ENCODE measurements around the gene CEND1. TPM values are rescaled to one million over a fixed set of nuclear protein-coding genes. Genes with fewer than 3 reads are reported as not detected.

The CEND1 gene
- polyA plus RNA-seq, 1 donor from 2014 or later = 0.99 TPM

DNA sequence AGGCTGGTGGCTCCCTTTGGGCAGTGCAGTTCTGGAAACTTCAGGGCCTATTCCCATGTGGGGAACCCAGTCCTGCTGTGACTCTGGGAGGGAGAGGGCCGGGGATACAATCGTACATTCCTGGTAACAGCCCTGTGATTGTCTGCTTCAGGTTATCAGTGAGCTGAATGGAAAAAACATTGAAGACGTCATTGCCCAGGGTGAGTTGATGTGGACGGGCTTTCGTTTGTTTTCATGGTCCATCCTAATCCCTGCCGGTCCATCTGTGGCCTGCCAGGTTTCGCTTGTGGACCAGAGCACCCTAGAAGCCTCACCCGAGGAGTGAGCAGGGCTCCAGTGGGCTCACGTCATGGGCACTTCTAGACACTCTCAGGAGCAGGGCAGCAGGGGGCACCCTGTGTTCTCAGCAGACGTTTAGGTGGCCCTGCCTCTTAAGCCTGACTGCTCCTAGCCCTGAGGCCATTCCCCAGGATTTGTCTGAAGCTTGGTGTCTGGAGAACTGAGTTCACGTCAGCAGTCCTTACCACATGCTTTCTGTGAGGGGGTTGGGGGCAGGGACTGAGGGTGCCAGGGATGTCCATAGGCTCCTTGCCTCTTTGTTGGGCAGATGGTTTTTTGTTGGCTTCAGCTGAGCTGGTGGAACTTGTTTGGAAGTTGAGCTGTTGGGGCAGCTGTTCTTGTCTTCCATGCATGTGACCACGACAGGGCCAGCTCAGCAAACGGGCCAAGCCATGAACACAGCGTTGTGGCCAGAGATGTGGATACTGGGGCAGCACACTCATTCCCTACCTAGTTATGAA lies 21.8 kb upstream of the CEND1 start:
- Mint-ChIP-seq H3K27me3 (no peaks in the 10 kb centered on the region), H3K27ac (peak overlapping the region; percentile 39 to 98 (median 59)), H3K36me3 (no peaks in the 10 kb centered on the region), H3K9me3 (no peaks in the 10 kb centered on the region), H3K4me3 (peak overlapping the region; percentile 92 to 98 (median 94)), H3K4me1 (peaks cover 16 to 22% (median 16%) of the 10 kb centered on the region in 3 donors)

DNA sequence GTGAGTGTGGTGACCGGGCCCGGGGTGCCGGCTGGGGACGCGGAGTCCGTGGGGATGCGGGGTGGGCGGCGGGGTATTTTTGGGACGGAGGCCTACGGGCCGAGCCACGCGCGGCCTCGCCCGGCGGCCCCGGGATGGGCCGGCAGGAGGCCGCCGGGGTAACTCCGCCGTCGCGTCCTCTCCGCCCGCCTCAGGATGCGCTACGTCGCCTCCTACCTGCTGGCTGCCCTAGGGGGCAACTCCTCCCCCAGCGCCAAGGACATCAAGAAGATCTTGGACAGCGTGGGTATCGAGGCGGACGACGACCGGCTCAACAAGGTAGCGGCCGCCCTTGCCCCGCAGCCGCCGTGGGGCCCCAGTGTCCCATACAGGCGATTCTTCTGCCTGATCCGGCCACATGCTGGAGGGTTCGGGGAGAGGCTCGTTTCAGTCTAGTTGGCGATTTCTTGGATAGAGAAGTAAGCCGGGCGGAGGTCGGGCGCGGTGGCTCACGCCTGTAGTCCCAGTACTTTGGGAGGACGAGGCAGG lies 20.2 kb upstream of the CEND1 start:
- H3K4me1 Mint-ChIP-seq = peaks cover 16 to 22% (median 16%) of the 10 kb centered on the region in 3 donors
- H3K27ac Mint-ChIP-seq = peak overlapping the region; percentile 98 to 99 (median 98)
- no peaks in the 10 kb centered on the region for H3K36me3 Mint-ChIP-seq
- no peaks in the 10 kb centered on the region for H3K27me3 Mint-ChIP-seq
- H3K9me3 Mint-ChIP-seq = no peaks in the 10 kb centered on the region
- H3K4me3 Mint-ChIP-seq = peak overlapping the region; percentile 92 to 98 (median 96)

DNA sequence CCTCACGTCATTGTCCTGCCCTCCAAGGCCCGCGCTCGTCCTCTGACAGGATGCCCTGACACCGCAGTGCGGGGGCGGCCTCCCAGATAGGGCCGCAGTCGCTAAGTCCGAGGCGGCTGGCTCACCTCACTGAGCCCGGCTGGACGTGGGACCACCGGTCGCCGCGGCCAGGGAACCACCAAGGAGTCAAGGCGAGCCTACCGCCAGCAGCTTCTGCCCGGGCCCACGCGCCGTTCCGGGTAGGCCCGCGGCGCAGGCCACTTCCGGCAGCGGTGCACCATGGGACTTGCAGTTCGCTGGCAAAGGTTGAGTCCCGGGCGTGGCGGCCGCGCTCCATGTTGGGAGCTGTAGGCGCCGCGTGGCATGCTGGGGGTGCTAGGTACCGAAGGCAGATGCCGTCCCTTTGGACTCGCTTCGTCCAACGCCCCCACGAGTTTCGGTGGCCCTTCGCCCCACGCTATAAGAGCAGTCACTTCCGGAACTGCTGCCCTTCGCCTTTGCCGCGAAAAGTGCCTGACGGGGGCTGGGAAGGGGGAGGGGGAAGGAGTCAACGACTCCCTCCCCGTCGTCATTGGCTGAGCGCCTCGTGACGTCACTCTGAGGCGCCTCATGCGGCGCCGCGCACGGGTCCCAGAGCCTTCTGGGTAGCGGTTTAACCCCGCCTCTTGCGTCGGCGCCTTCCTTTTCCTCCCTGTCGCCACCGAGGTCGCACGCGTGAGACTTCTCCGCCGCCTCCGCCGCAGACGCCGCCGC lies 19.6 kb upstream of the CEND1 start, which contains the start of gene RPLP2:
TSS of gene RPLP2 (plus strand) at position 681 of the 753 bp plus-strand sequence. CDS start 268 bp downstream, outside the sequence.
- peaks cover 16 to 22% (median 16%) of the 10 kb centered on the region in 3 donors for H3K4me1 Mint-ChIP-seq
- H3K27ac Mint-ChIP-seq = peak within 1 kb of the TSS; percentile 98 to 99 (median 98)
- H3K27me3 Mint-ChIP-seq = no peaks in the 10 kb centered on the region
- H3K4me3 Mint-ChIP-seq = peak within 1 kb of the TSS; percentile 92 to 98 (median 96)
- H3K9me3 Mint-ChIP-seq = no peaks in the 10 kb centered on the region
- no peaks in the 10 kb centered on the region for H3K36me3 Mint-ChIP-seq

DNA sequence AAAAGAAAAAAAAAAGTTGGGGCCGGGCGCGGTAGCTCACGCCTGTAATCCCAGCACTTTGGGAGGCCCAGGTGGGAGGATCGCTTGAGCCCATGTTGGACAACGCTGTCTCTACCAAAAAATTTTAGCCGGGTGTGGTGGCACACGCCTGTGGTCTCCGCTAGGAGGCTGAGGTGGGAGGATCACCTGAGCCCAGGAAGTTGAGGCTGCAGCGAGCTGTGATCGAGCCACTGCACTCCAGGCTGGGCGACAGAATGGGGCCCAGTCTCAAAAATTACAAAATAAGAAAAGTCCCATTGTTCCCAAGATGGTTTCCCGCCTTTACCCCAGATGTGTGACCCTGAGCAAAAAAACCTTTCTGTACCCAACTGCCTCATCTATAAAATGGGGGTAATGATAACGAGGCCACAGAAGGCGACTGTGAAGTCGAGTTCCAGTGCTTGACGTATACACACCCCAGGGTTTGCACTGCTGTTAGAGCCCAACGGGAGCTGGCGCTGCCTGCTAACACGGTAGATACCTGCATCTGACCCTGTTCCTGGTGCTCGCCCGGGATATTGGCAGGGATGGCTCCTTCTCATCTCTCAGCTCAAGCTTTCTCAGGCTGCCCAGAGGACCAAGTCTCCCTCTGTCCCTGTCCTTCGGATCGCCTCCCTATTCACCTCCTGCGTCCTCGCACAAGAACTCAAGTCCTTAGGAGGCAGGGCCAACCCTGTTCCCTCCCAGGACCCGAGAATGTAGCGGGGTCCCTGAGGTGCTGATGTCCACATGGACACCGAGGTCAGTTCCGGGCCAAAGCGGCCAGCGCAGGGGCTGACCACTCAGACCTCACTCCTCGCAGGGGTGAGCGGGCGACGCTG lies 18.8 kb upstream of the CEND1 start:
- H3K27ac Mint-ChIP-seq = peak overlapping the region; percentile 98 to 99 (median 98)
- H3K4me1 Mint-ChIP-seq = peaks cover 16 to 22% (median 16%) of the 10 kb centered on the region in 3 donors
- H3K9me3 Mint-ChIP-seq = no peaks in the 10 kb centered on the region
- peak overlapping the region; percentile 92 to 98 (median 96) for H3K4me3 Mint-ChIP-seq
- H3K36me3 Mint-ChIP-seq = no peaks in the 10 kb centered on the region
- no peaks in the 10 kb centered on the region for H3K27me3 Mint-ChIP-seq

DNA sequence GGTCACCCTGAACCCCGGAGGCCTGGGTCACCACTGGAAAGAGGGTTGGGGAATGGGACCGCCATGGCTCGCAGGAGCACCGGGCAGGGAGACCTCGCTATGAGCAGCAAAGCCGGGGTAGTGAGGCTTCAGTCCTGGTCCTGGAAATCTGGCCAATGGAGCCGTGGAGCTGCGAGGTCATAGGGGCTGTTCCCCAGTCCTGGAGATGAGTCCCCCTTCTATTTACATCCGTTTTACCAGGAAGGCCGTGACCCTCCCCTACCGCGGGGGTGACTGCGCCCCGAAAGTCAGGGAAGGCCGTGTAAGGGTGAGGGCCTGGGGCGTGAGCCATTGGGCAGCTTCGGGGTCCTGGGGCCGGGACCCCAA lies 14.7 kb upstream of the CEND1 start:
- peak overlapping the region in 2 of 3 donors; percentile 35 to 46 for H3K27ac Mint-ChIP-seq
- no peaks in the 10 kb centered on the region for H3K27me3 Mint-ChIP-seq
- H3K4me1 Mint-ChIP-seq = peaks cover 4 to 13% (median 7%) of the 10 kb centered on the region in 3 donors
- H3K4me3 Mint-ChIP-seq = peak overlapping the region; percentile 38 to 88 (median 83)
- H3K9me3 Mint-ChIP-seq = no peaks in the 10 kb centered on the region
- H3K36me3 Mint-ChIP-seq = no peaks in the 10 kb centered on the region

DNA sequence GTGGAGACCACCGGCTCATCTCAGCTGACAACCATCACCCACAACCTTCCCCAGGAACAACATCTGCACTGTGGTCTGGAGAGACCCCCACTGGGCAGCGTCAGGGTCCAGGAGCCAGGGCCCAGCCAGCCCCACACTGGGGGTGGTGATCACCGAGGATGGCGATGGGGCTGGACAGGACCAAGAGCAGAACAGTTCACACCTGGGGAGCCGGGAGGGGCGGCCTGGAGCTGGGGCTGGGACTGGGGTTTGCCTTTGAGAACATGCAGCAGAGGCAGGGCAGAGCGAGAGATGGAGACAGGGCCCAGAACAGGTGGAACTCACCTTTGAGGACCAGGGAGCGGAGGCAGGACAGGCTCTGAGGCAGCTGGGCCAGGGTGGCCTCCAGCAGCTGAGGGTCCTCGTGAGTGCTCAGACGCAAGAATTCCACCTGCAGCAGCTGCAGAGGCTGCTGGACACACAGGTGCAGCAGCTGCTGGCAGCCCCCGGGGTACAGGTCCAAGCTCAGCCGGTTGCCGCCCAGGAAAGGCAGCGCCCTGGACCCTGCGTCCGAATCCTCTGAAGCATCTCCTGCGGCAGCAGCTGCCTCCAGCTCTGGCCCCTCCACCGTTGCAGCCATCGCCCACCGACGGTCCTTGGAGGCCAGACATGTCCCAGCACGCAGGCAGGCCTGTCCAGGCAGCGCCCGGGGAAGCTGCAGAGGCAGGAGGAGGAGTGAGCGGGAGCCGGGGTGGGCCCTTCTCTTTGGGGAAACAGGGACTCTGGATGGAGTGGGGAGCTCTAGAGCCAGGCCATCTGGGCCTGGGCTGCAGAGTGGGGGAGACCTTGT lies 14.1 kb upstream of the CEND1 start:
- H3K27me3 Mint-ChIP-seq = no peaks in the 10 kb centered on the region
- H3K9me3 Mint-ChIP-seq = no peaks in the 10 kb centered on the region
- H3K36me3 Mint-ChIP-seq = no peaks in the 10 kb centered on the region
- peak overlapping the region in 1 of 3 donors; percentile 35 for H3K27ac Mint-ChIP-seq
- peaks cover 4 to 11% (median 7%) of the 10 kb centered on the region in 3 donors for H3K4me1 Mint-ChIP-seq
- peak overlapping the region; percentile 55 to 88 (median 83) for H3K4me3 Mint-ChIP-seq

DNA sequence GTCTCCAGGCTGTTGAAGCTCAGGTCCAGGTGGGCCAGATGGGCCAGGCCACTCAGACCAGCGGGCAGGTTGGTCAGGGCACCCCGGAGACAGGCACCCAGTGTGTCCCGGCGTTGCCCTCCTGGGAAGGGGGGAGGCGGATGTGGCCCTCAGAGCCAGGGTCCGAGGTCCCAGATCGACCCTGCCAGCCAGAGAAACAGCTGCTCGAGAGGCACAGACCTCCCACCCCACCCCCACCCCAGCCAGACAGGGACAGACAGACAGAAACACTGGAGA lies 13.5 kb upstream of the CEND1 start:
- Mint-ChIP-seq H3K27me3 (no peaks in the 10 kb centered on the region), H3K4me1 (peaks cover 2 to 6% (median 3%) of the 10 kb centered on the region in 3 donors), H3K27ac (no peak overlapping the region), H3K9me3 (no peaks in the 10 kb centered on the region), H3K4me3 (no peak overlapping the region), H3K36me3 (no peaks in the 10 kb centered on the region)

DNA sequence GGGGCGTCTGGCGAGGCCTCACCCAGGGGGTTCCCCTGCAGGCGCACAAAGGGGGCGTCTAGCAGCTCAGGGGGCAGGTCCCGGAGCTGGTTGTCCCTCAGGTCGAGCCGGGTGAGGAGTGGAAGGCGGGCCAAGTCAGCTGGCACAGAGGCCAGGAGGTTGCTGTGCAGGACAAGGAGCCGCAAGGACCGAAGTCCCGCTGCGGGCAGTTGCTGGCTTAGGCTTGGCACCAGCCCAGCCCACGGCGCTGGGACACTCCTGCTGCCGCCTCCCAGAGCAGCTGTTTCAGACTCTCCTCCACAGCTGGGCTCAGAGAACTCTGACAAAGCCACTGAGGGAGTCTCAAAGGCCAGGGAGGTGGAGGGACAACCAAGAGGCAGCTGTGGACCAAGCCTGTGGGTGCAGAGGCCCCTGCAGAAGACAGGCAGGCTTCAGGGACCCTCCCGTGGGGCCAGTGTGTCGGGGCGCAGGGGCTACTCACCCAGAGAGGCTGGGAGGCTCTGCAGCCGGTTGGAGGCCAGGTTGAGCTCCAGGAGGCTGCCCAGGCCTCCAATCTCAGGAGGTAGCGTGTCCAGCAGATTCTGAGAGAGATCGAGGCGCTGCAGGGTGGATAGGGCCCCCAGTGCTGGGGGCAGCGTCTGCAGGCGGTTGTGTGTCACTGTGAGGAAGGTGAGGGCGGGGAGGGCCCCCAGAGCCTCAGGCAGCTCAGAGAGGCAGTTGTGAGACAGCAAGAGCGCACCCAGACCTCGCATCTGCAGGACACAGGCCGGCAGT lies 13.0 kb upstream of the CEND1 start:
- no peaks in the 10 kb centered on the region for H3K9me3 Mint-ChIP-seq
- H3K27me3 Mint-ChIP-seq = no peaks in the 10 kb centered on the region
- no peak overlapping the region for H3K27ac Mint-ChIP-seq
- peak overlapping the region in 2 of 4 donors; percentile 38 to 85 for H3K4me3 Mint-ChIP-seq
- H3K36me3 Mint-ChIP-seq = no peaks in the 10 kb centered on the region
- H3K4me1 Mint-ChIP-seq = peaks cover 1 to 3% (median 2%) of the 10 kb centered on the region in 3 donors

DNA sequence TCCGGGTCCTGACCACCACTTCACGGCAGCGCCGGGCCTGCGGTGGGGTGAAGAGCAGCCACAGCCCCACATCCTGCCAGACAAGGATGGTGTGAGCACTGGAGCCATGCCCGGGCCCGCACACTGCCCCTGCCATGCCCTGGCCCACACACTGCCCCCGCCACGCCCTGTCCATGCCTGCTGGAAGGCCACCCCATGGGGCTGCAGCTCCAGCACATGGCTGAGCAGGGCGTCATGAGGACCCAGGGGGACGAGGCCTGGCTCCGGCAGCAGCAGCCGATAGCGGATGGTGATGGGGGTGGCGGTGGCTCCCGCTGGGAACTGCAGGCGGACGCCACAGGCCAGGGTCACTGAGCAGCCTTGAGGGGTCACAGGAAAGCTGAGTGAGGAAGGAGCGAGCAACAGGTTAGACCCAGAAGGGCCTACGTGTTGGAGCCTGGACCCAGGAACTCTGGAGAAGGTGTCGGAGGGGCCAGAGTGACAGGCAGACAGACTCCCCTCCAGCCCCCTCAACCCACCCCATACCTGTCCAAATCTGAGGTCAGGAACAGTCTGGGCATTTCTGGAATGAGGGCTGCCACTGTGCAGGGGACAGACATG lies 12.2 kb upstream of the CEND1 start:
- Mint-ChIP-seq H3K27ac (no peak overlapping the region), H3K4me3 (peak overlapping the region in 2 of 4 donors; percentile 38 to 71), H3K4me1 (peaks cover 0 to 2% (median 0%) of the 10 kb centered on the region in 3 donors), H3K27me3 (no peaks in the 10 kb centered on the region), H3K9me3 (no peaks in the 10 kb centered on the region), H3K36me3 (no peaks in the 10 kb centered on the region)

DNA sequence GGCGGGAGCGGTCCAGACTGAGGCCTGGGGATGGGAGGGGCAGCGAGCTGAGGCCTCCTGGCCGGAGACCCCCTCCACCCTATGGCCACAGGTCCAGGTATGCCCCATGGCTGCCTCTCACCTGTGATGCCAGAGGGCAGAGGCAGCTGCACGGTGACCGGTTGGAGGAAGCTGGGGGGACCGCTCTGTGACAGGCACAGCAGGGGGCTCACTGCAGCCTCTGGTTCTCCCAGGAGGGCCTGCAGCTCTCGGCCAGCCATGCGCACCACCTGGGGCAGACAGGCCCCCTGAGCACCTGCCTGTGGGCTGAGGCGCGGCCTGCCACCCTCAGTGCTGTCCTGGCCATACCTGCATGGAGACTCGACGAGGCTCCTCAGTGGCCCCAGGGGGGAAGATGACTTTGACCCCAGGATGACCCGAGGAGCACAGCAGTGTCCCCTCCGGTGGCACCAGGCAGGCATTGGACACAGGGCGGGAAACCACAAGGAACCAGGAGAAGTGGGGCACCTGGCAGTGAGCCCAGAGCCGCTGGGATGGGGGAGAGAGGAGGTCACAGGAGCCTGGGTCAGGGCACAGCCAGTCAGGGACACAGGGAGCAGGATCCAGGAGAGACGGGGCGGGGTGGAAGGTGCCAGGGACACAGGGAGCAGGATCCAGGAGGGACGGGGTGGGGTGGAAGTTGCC lies 11.3 kb upstream of the CEND1 start:
- peaks cover 0 to 4% (median 1%) of the 10 kb centered on the region in 3 donors for H3K4me1 Mint-ChIP-seq
- H3K27me3 Mint-ChIP-seq = no peaks in the 10 kb centered on the region
- H3K4me3 Mint-ChIP-seq = peak overlapping the region in 1 of 4 donors; percentile 32
- H3K9me3 Mint-ChIP-seq = no peaks in the 10 kb centered on the region
- H3K36me3 Mint-ChIP-seq = no peaks in the 10 kb centered on the region
- H3K27ac Mint-ChIP-seq = no peak overlapping the region

DNA sequence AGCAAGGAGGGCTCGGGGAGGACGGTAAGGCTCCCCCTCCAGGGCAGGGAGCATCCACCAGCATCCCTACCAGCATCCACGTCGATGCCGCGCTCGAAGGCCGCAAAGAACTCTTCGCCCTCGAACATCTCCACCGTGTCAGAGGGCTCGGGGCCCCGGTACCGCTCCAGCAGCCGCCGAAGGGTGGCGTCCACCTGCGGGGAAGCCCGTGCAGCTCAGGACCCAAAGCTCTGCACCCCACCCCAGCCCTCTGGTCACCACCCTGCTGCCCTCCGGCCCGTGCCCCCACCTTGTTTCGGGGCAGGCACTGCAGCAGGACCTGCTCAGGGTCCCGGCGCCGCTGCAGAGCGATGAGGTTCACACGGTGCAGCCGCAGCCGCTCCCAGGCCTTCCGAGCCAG lies 10.6 kb upstream of the CEND1 start:
- Mint-ChIP-seq H3K27me3 (no peaks in the 10 kb centered on the region), H3K4me1 (peaks cover 0 to 6% (median 5%) of the 10 kb centered on the region in 3 donors), H3K4me3 (peak overlapping the region in 1 of 4 donors; percentile 32), H3K27ac (no peak overlapping the region), H3K9me3 (no peaks in the 10 kb centered on the region), H3K36me3 (no peaks in the 10 kb centered on the region)

DNA sequence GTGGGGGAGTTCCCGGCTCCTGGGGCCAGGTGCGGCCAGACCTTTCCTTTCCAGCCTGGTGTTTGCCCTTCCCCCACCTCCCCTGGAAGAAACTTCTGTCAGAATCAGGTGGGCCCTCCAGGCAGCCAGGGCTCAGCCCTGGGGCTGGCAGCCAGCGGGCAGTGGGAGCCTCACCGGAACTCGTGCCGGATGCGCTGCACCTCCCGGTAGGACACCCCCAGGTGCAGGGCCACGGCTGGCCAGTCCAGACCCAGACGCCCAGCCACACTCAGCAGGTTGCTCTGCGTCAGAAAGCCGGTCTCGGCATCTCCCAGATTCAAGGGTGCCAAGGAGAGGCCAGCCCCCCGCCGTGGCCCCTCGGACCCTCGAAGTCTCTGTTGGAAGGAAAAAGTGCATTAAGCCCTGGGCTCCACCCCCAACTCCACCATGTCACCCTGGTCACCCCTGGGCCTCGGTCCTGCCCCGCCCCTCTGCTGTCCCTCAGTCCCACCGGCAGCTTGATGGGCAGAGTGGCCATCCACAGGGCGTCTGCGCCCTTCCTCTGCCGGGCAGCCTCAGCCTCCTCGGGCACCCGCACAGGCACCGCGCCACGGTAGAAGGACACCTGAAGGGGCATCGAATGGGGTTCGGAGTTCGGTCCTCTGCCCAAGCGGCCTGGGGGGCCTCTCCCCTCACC lies 9.9 kb upstream of the CEND1 start:
- H3K27me3 Mint-ChIP-seq = no peaks in the 10 kb centered on the region
- H3K36me3 Mint-ChIP-seq = no peaks in the 10 kb centered on the region
- H3K9me3 Mint-ChIP-seq = no peaks in the 10 kb centered on the region
- peaks cover 0 to 6% (median 5%) of the 10 kb centered on the region in 3 donors for H3K4me1 Mint-ChIP-seq
- H3K27ac Mint-ChIP-seq = no peak overlapping the region
- peak overlapping the region in 1 of 4 donors; percentile 23 for H3K4me3 Mint-ChIP-seq
